Naive thymus-derived CD4-positive, alpha-beta T cell (primary cell): ENCODE results near the gene TEX51. TPM values are rescaled to one million over a fixed set of nuclear protein-coding genes. Genes with fewer than 3 reads are reported as not detected.

Experiments
- ATAC-seq: fragments of 150-1000 bp; cut with Tn5 transposase; 2 replicates; pipeline ENCODE4 v1.10.0; 2021; ENCODE audit warnings: mild to moderate bottlenecking, moderate library complexity
- CTCF ChIA-PET: fragments of 350-600 bp; sonication (Branson Sonifier 250); formaldehyde crosslinking; loops from one replicate; lab custom pipeline; 2021; ENCODE audit warnings: antibody characterized with exemption; lab: Charles Lee
- POLR2A ChIA-PET: fragments of 350-600 bp; sonication (Branson Sonifier 250); formaldehyde crosslinking; loops from one replicate; lab custom pipeline; 2021; ENCODE audit warnings: antibody characterized with exemption, inconsistent platforms; lab: Charles Lee
- DNase-seq, 9 donors: peaks; one replicate each; pipeline versions ENCODE4 v3.0.0 to v3.0.0-alpha.2; 2020 to 2022; ENCODE audit warnings: mixed read lengths in 1 of 9
- H3K27ac ChIP-seq: one replicate; pipeline ENCODE4 v1.7.0; 2013; ENCODE audit warnings: mild to moderate bottlenecking, low read depth, low read length, moderate library complexity
- H3K27me3 ChIP-seq, 2 donors: one replicate each; pipeline ENCODE4 v1.7.0; 2013; ENCODE audit warnings: low read length in 2 of 2, mild to moderate bottlenecking in 2 of 2, moderate library complexity in 2 of 2; ENCODE audit not compliant: control insufficient read depth in 2 of 2, insufficient read depth in 2 of 2
- H3K36me3 ChIP-seq, 3 experiments: 1 replicate in 2 of 3; 2 replicates in 1 of 3; pipeline ENCODE4 v1.7.0; 2013; ENCODE audit warnings: low read length in 3 of 3, mild to moderate bottlenecking in 3 of 3, moderate library complexity in 1 of 3; ENCODE audit not compliant: insufficient read depth in 3 of 3, control insufficient read depth in 2 of 3
- H3K4me1 ChIP-seq, 2 donors: one replicate each; pipeline ENCODE4 v1.7.0; 2013; ENCODE audit warnings: low read length in 2 of 2, mild to moderate bottlenecking in 2 of 2, moderate library complexity in 1 of 2; ENCODE audit not compliant: control insufficient read depth in 2 of 2, insufficient read depth in 2 of 2
- H3K4me3 ChIP-seq: 2 replicates; pipeline ENCODE4 v1.7.0; 2013; ENCODE audit warnings: mild to moderate bottlenecking, low read length
- H3K9me3 ChIP-seq, 3 experiments: 1 replicate in 2 of 3; 2 replicates in 1 of 3; pipeline ENCODE4 v1.7.0; 2013; ENCODE audit warnings: low read length in 3 of 3; ENCODE audit not compliant: control insufficient read depth in 2 of 3
- H3K27ac Mint-ChIP-seq, 9 donors: one replicate each; pipeline ENCODE4 v1.8.0; 2020 to 2022; ENCODE audit warnings: mixed read lengths in 9 of 9, mild to moderate bottlenecking in 8 of 9, moderate library complexity in 5 of 9, inconsistent platforms in 2 of 9
- H3K27me3 Mint-ChIP-seq, 5 donors: one replicate each; pipeline ENCODE4 v1.8.0; 2021 to 2022; ENCODE audit warnings: mixed read lengths in 5 of 5, mild to moderate bottlenecking in 1 of 5
- H3K36me3 Mint-ChIP-seq, 5 donors: one replicate each; pipeline ENCODE4 v1.8.0; 2020 to 2022; ENCODE audit warnings: mixed read lengths in 5 of 5, mild to moderate bottlenecking in 3 of 5, inconsistent platforms in 1 of 5
- H3K4me1 Mint-ChIP-seq, 7 donors: one replicate each; pipeline ENCODE4 v1.8.0; 2020 to 2022; ENCODE audit warnings: mixed read lengths in 7 of 7, mild to moderate bottlenecking in 3 of 7, inconsistent platforms in 1 of 7
- H3K4me3 Mint-ChIP-seq, 10 donors: one replicate each; pipeline ENCODE4 v1.8.0; 2020 to 2022; ENCODE audit warnings: mild to moderate bottlenecking in 10 of 10, mixed read lengths in 10 of 10, moderate library complexity in 6 of 10, inconsistent platforms in 2 of 10
- H3K9me3 Mint-ChIP-seq, 11 donors: one replicate each; pipeline ENCODE4 v1.8.0; 2020 to 2022; ENCODE audit warnings: mixed read lengths in 11 of 11, mild to moderate bottlenecking in 4 of 11, inconsistent platforms in 1 of 11, moderate library complexity in 1 of 11
- intact Hi-C, 2 donors: fragments of 100-400 bp; cut with micrococcal nuclease; formaldehyde crosslinking; loops; one replicate each; pipeline ENCODE4 v1.15.1; 2023
- polyA plus RNA-seq, 2 donors: library from polyadenylated mRNA; unstranded; fragments of 300-500 nt; fragmentation: Illumina TruSeq; gene quantifications; one replicate each; pipeline ENCODE4 v1.2.3, GENCODE V29; 2021
- total RNA-seq, 6 experiments: library from RNA in 5 of 6; stranded (reverse) in 5 of 6; gene quantifications; 1 replicate in 5 of 6; 2 replicates in 1 of 6; pipeline ENCODE4 v1.2.3 and lab custom pipeline; 2021 to 2026

The TEX51 gene
- total and polyA plus RNA-seq, 7 experiments from 2014 or later = not detected

GRCh38 chr2:126890136-126890510 is 8.6 kb upstream of the TEX51 start:
- no peaks in the 10 kb centered on the region for H3K4me1 ChIP-seq
- no peaks in the 10 kb centered on the region for H3K27me3 ChIP-seq
- Mint-ChIP-seq H3K27me3 (peaks cover 6 to 32% (median 22%) of the 10 kb centered on the region in 5 donors), H3K27ac (no peak overlapping the region), H3K4me3 (no peak overlapping the region), H3K36me3 (no peaks in the 10 kb centered on the region), H3K4me1 (peaks cover 0 to 11% (median 5%) of the 10 kb centered on the region in 7 donors), H3K9me3 (peaks cover 0 to 1% (median 0%) of the 10 kb centered on the region in 11 donors)
- intact Hi-C loops = no loop called here
- no peaks in the 10 kb centered on the region for H3K36me3 ChIP-seq
- H3K27ac ChIP-seq = no peak overlapping the region
- ATAC-seq (no peak), DNase-seq (no peak)
- POLR2A ChIA-PET = no interaction called here
- H3K9me3 ChIP-seq = no peaks in the 10 kb centered on the region
- H3K4me3 ChIP-seq = no peak overlapping the region
- CTCF ChIA-PET = no interaction called here

- Mint-ChIP-seq H3K27me3 (peaks cover 6 to 32% (median 22%) of the 10 kb centered on the region in 5 donors), H3K9me3 (peaks cover 0 to 1% (median 0%) of the 10 kb centered on the region in 11 donors), H3K36me3 (no peaks in the 10 kb centered on the region), H3K4me3 (no peak overlapping the region), H3K27ac (no peak overlapping the region), H3K4me1 (peaks cover 0 to 11% (median 5%) of the 10 kb centered on the region in 7 donors)
- no peak overlapping the region for H3K4me3 ChIP-seq
- ChIA-PET CTCF (no interaction called here), POLR2A (no interaction called here)
- ATAC-seq = no peak
- H3K36me3 ChIP-seq = no peaks in the 10 kb centered on the region
- H3K27ac ChIP-seq = no peak overlapping the region
- no peaks in the 10 kb centered on the region for H3K4me1 ChIP-seq
- no peak for DNase-seq
- H3K27me3 ChIP-seq = no peaks in the 10 kb centered on the region
- intact Hi-C loops = no loop called here
- no peaks in the 10 kb centered on the region for H3K9me3 ChIP-seq
Measured at GRCh38 chr2:126890551-126891450, 7.9 kb upstream of the TEX51 start.

GRCh38 chr2:126891681-126892500 is 6.8 kb upstream of the TEX51 start:
- DNase-seq = no peak
- Mint-ChIP-seq H3K4me1 (peaks cover 0 to 5% (median 0%) of the 10 kb centered on the region in 7 donors), H3K4me3 (no peak overlapping the region), H3K27ac (no peak overlapping the region), H3K27me3 (peaks cover 3 to 26% (median 16%) of the 10 kb centered on the region in 5 donors), H3K36me3 (no peaks in the 10 kb centered on the region), H3K9me3 (peaks cover 0 to 1% (median 0%) of the 10 kb centered on the region in 11 donors)
- Histone ChIP-seq H3K9me3 (no peaks in the 10 kb centered on the region), H3K4me3 (no peak overlapping the region), H3K36me3 (no peaks in the 10 kb centered on the region), H3K27me3 (no peaks in the 10 kb centered on the region), H3K27ac (no peak overlapping the region), H3K4me1 (no peaks in the 10 kb centered on the region)
- CTCF ChIA-PET = no interaction called here
- POLR2A ChIA-PET = no interaction called here
- ATAC-seq = no peak
- intact Hi-C loops = no loop called here

- Mint-ChIP-seq H3K4me3 (no peak overlapping the region), H3K9me3 (peaks cover 0 to 5% (median 2%) of the 10 kb centered on the region in 11 donors), H3K36me3 (no peaks in the 10 kb centered on the region), H3K27me3 (peaks cover 0 to 14% (median 13%) of the 10 kb centered on the region in 5 donors), H3K4me1 (no peaks in the 10 kb centered on the region), H3K27ac (no peak overlapping the region)
- no peaks in the 10 kb centered on the region for H3K4me1 ChIP-seq
- DNase-seq = no peak
- H3K9me3 ChIP-seq = no peaks in the 10 kb centered on the region
- no peaks in the 10 kb centered on the region for H3K36me3 ChIP-seq
- no peak overlapping the region for H3K27ac ChIP-seq
- ATAC-seq = no peak
- ChIA-PET POLR2A (no interaction called here), CTCF (no interaction called here)
- no peak overlapping the region for H3K4me3 ChIP-seq
- intact Hi-C loops = no loop called here
- H3K27me3 ChIP-seq = no peaks in the 10 kb centered on the region
Measured at GRCh38 chr2:126893153-126893552, 5.5 kb upstream of the TEX51 start.

DNA sequence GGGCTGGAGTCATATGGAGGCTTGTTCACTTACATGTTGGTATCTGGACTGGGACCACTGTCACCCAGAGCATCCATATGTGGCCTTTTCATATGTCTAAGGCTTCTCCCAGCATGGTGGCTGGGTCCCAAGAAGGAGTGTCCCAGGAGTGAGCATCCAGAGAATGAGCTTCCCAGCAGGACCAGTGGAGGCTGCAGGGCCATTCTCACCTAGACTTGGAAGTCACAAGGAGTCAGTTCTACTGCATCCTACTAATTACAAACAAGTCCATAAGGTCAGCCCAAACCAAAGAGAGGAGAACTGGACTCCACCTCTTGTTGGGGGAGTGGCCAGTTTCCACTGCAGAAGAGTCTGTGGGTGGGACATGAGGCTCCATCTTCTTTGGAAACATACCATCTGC is 5.1 kb upstream of the TEX51 start:
- DNase-seq (no peak), ATAC-seq (no peak)
- peaks cover 0 to 11% (median 9%) of the 10 kb centered on the region in 5 donors for H3K27me3 Mint-ChIP-seq
- ChIA-PET CTCF (no interaction called here), POLR2A (no interaction called here)
- no peaks in the 10 kb centered on the region for H3K4me1 Mint-ChIP-seq
- H3K4me1 ChIP-seq = no peaks in the 10 kb centered on the region
- H3K4me3 ChIP-seq = no peak overlapping the region
- H3K36me3 ChIP-seq = no peaks in the 10 kb centered on the region
- peaks cover 0 to 6% (median 2%) of the 10 kb centered on the region in 11 donors for H3K9me3 Mint-ChIP-seq
- intact Hi-C loops = no loop called here
- no peaks in the 10 kb centered on the region for H3K27me3 ChIP-seq
- no peaks in the 10 kb centered on the region for H3K36me3 Mint-ChIP-seq
- no peak overlapping the region for H3K4me3 Mint-ChIP-seq
- no peak overlapping the region for H3K27ac Mint-ChIP-seq
- H3K9me3 ChIP-seq = no peaks in the 10 kb centered on the region
- no peak overlapping the region for H3K27ac ChIP-seq

DNA sequence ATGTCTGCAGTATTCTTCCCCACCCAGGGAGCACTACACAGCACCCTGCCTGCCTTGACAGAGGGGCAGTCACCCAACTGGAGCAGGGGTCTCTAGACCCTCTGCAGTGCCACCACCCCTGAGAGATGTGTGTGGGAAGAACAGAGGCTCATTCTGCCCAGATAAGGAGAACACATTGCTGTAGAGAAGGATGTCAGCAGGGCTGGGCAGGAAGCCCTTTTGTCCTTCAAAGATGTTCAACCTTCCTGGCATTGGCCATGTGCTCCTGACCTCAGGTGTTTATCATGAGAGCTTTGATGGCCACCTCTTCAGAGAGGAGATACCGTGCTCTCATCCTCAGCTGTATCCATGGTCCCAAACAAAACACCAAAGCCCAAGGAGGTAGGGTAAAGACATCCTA is 4.6 kb upstream of the TEX51 start:
- Histone ChIP-seq H3K27me3 (no peaks in the 10 kb centered on the region), H3K27ac (no peak overlapping the region), H3K4me1 (no peaks in the 10 kb centered on the region), H3K36me3 (no peaks in the 10 kb centered on the region), H3K4me3 (no peak overlapping the region), H3K9me3 (no peaks in the 10 kb centered on the region)
- intact Hi-C loops = no loop called here
- Mint-ChIP-seq H3K27me3 (peaks cover 0 to 9% (median 4%) of the 10 kb centered on the region in 5 donors), H3K4me1 (no peaks in the 10 kb centered on the region), H3K4me3 (no peak overlapping the region), H3K9me3 (peaks cover 0 to 6% (median 2%) of the 10 kb centered on the region in 11 donors), H3K36me3 (no peaks in the 10 kb centered on the region), H3K27ac (no peak overlapping the region)
- CTCF ChIA-PET = no interaction called here
- ATAC-seq (no peak), DNase-seq (no peak)
- POLR2A ChIA-PET = no interaction called here
